Panc1 (cell line): ENCODE results near the gene BNIP2. TPM values are rescaled to one million over a fixed set of nuclear protein-coding genes. Genes with fewer than 3 reads are reported as not detected.

Experiments used
- ATAC-seq: fragments of 200-7000 bp; cut with Tn5 transposase; 2 replicates; pipeline ENCODE4 v1.9.1; 2020; ENCODE audit warnings: mild to moderate bottlenecking, moderate library complexity
- BruUV-seq: library from RNA; stranded (reverse); fragments of 400-500 nt; replicated peaks from 2 replicates; lab custom pipeline; 2021; lab: Mats Ljungman, UMichigan
- CTCF ChIA-PET: fragments of 300-600 bp; sonication (Branson Sonifier 250); formaldehyde crosslinking; loops from one replicate; lab custom pipeline; 2022; ENCODE audit warnings: antibody characterized with exemption; lab: Charles Lee
- POLR2A ChIA-PET: fragments of 300-600 bp; sonication (Branson Sonifier 250); formaldehyde crosslinking; loops from one replicate; lab custom pipeline; 2022; ENCODE audit warnings: antibody characterized with exemption; lab: Charles Lee
- DNase-seq: peaks from one replicate; pipeline ENCODE4 v3.0.0-alpha.2; 2010; ENCODE audit warnings: low read depth, low spot score
- H3K27ac ChIP-seq: 2 replicates; pipeline ENCODE4 v1.5.1; 2011; ENCODE audit warnings: mild to moderate bottlenecking, low read length, inconsistent platforms
- H3K27me3 ChIP-seq: fragments of 200-500 bp; sonication (Bioruptor generic); 2 replicates; pipeline ENCODE4 v1.6.0; 2014; ENCODE audit warnings: low read length, inconsistent platforms; ENCODE audit not compliant: control insufficient read depth, insufficient read depth
- H3K36me3 ChIP-seq: fragments of 200-500 bp; sonication (Bioruptor generic); 2 replicates; pipeline ENCODE4 v1.5.1; 2014; ENCODE audit warnings: inconsistent platforms, mild to moderate bottlenecking, low read length, moderate library complexity; ENCODE audit not compliant: control insufficient read depth, insufficient read depth
- H3K4me1 ChIP-seq: 2 replicates; pipeline ENCODE4 v1.5.1; 2011; ENCODE audit warnings: inconsistent platforms, mild to moderate bottlenecking, low read length, moderate library complexity; ENCODE audit not compliant: control insufficient read depth, insufficient read depth
- H3K4me3 ChIP-seq, 2 experiments: 2 replicates each; pipeline ENCODE4 v1.5.1; 2011 to 2012; ENCODE audit warnings: low read depth in 2 of 2, low read length in 2 of 2, mild to moderate bottlenecking in 2 of 2, inconsistent platforms in 1 of 2, moderate library complexity in 1 of 2
- H3K9me3 ChIP-seq: fragments of 200-500 bp; sonication (Bioruptor generic); 2 replicates; pipeline ENCODE4 v1.5.1; 2014; ENCODE audit warnings: low read depth, mild to moderate bottlenecking, inconsistent platforms, low read length, moderate library complexity; ENCODE audit not compliant: control insufficient read depth, insufficient read depth
- POLR2AphosphoS5 ChIP-seq: IDR thresholded peaks from 2 replicates; pipeline ENCODE4 v1.6.1; 2012; ENCODE audit warnings: mild to moderate bottlenecking, low read depth, low read length, moderate library complexity
- SIN3A ChIP-seq: IDR thresholded peaks from 2 replicates; pipeline ENCODE4 v1.6.1; 2012; ENCODE audit warnings: low read depth, mild to moderate bottlenecking, low read length, moderate library complexity, borderline replicate concordance; ENCODE audit not compliant: insufficient read depth
- TCF7L2 ChIP-seq: IDR thresholded peaks from 2 replicates; pipeline ENCODE4 v1.6.1; 2011; ENCODE audit warnings: mild to moderate bottlenecking, low read depth, low read length, inconsistent platforms
- in situ Hi-C: cut with HindIII; loops from 2 replicates; pipeline ENCODE4 v1.10.0; 2016; ENCODE audit warnings: low sequenced_read_pairs, low pct_unique_long_range_greater_than_20kb
- intact Hi-C: fragments of 100-400 bp; cut with micrococcal nuclease; formaldehyde crosslinking; loops from one replicate; pipeline ENCODE4 v1.10.0; 2022; ENCODE audit not compliant: unreplicated experiment
- total RNA-seq: library from RNA; stranded (reverse); gene quantifications from one replicate; pipeline ENCODE4 v1.2.1, GENCODE V29; 2021; ENCODE audit not compliant: unreplicated experiment
- TF ChIP-seq, protein P1 (sequence below), 2 experiments: IDR thresholded peaks; 2 replicates each; pipeline ENCODE4 v1.6.1; 2011 to 2012; ENCODE audit warnings: low read depth in 2 of 2, control low read depth in 1 of 2, low read length in 1 of 2, mild to moderate bottlenecking in 1 of 2, moderate library complexity in 1 of 2; ENCODE audit not compliant: insufficient read depth in 1 of 2
- TF ChIP-seq, protein P2 (sequence below): fragments of 450-650 bp; IDR thresholded peaks from 2 replicates; pipeline ENCODE4 v1.5.1; 2017; ENCODE audit warnings: mild to moderate bottlenecking

The BNIP2 gene
- total RNA-seq, 1 experiment from 2014 or later, result 70.7 TPM

DNA sequence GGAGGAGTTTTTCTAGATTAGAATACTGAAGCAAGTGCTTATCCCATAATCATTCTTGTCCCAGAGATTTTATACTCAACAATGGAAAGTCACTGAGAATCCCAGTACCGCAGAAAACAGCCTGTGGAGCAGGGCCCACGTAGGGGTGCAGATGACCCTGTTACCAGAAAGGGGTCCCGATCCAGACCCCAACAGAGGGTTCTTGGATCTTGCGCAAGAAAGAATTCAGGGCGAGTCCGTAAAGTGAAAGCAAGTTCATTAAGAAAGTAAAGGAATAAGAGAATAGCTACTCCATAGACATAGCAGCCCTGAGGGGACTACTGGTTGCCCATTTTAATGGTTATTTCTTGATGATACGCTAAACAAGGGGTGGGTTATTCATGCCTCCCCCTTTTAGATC is 75.0 kb downstream of the BNIP2 start:
- ChIA-PET CTCF (no interaction called here), POLR2A (no interaction called here)
- Histone ChIP-seq H3K9me3 (no peaks in the 10 kb centered on the region), H3K27ac (no peak overlapping the region), H3K4me3 (no peak overlapping the region), H3K4me1 (no peaks in the 10 kb centered on the region), H3K36me3 (no peaks in the 10 kb centered on the region), H3K27me3 (peaks cover 14% of the 10 kb centered on the region)
- intact Hi-C loops (no loop called here), in situ Hi-C loops (no loop called here)
- BruUV-seq, result no TSS peak
- ATAC-seq (no peak), DNase-seq (no peak)
- TF ChIP-seq SIN3A (no peak), POLR2AphosphoS5 (no peak), TCF7L2 (no peak)
- TF ChIP-seq, protein P1, sequence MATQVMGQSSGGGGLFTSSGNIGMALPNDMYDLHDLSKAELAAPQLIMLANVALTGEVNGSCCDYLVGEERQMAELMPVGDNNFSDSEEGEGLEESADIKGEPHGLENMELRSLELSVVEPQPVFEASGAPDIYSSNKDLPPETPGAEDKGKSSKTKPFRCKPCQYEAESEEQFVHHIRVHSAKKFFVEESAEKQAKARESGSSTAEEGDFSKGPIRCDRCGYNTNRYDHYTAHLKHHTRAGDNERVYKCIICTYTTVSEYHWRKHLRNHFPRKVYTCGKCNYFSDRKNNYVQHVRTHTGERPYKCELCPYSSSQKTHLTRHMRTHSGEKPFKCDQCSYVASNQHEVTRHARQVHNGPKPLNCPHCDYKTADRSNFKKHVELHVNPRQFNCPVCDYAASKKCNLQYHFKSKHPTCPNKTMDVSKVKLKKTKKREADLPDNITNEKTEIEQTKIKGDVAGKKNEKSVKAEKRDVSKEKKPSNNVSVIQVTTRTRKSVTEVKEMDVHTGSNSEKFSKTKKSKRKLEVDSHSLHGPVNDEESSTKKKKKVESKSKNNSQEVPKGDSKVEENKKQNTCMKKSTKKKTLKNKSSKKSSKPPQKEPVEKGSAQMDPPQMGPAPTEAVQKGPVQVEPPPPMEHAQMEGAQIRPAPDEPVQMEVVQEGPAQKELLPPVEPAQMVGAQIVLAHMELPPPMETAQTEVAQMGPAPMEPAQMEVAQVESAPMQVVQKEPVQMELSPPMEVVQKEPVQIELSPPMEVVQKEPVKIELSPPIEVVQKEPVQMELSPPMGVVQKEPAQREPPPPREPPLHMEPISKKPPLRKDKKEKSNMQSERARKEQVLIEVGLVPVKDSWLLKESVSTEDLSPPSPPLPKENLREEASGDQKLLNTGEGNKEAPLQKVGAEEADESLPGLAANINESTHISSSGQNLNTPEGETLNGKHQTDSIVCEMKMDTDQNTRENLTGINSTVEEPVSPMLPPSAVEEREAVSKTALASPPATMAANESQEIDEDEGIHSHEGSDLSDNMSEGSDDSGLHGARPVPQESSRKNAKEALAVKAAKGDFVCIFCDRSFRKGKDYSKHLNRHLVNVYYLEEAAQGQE (IDR thresholded peaks at IDR 0.05; ENCODE audit: insufficient read depth in 1 of 2, low read depth in 2 of 2, low read length in 1 of 2), result no peak
- TF ChIP-seq, protein P2, sequence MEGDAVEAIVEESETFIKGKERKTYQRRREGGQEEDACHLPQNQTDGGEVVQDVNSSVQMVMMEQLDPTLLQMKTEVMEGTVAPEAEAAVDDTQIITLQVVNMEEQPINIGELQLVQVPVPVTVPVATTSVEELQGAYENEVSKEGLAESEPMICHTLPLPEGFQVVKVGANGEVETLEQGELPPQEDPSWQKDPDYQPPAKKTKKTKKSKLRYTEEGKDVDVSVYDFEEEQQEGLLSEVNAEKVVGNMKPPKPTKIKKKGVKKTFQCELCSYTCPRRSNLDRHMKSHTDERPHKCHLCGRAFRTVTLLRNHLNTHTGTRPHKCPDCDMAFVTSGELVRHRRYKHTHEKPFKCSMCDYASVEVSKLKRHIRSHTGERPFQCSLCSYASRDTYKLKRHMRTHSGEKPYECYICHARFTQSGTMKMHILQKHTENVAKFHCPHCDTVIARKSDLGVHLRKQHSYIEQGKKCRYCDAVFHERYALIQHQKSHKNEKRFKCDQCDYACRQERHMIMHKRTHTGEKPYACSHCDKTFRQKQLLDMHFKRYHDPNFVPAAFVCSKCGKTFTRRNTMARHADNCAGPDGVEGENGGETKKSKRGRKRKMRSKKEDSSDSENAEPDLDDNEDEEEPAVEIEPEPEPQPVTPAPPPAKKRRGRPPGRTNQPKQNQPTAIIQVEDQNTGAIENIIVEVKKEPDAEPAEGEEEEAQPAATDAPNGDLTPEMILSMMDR, result no peak

DNA sequence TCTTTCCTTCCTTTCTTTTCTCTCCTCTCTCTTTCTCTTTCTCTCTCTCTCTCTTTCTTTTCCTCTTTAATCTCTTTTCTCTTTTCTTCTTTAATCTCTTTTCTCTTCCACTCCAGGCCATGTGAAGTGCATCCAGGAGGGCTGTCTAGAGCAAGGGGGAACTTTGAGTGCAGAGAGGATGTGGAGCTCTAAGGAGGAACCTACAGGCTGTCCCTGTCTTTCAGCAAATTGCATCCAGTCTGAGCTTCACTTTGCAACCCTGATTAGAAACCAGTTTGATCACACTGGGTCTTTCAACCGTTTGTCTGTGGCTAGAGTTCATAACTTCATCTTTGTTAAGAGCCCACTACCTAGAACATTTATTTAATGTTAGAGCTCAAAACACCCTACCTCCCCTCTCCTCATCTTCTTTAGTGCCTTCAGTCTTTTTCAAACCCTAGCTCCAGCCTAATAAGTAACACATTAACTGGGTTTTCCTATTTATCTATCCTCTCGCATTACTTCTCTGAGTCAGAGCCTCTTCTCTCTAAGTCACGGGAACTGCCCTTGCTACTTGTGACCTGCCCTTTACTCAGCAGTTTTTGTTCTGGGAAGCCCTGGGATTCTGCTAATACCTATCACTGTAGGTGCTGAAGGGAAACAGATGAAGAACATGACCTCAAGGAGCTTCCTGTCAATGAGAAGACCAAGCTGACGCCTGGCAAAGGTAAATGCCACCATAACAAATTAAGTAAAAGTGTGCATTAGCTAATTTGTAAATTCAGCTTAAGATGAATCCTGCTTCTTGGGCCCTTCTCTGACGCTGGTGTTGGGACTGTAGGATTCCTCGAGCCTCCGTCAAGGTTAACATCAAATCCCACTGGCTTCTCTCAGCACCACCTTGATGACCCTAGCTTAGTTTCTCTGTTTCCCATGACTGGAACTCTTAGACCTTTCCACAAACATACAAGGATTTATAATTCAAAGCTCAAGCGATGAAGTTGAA is 77.6 kb downstream of the BNIP2 start, which contains the start of gene GCNT3:
GCNT3 (plus strand) TSS at position 508 of the 985 bp plus-strand sequence. CDS start 6,456 bp downstream, outside the sequence.
- TF ChIP-seq POLR2AphosphoS5 (no peak), SIN3A (no peak), TCF7L2 (no peak)
- Histone ChIP-seq H3K9me3 (no peaks in the 10 kb centered on the region), H3K36me3 (no peaks in the 10 kb centered on the region), H3K27me3 (peaks cover 3% of the 10 kb centered on the region; the same call in 1 of the 2 replicates), H3K4me3 (no peak within 1 kb of the TSS), H3K27ac (no peak within 1 kb of the TSS), H3K4me1 (no peaks in the 10 kb centered on the region)
- POLR2A ChIA-PET, result interaction anchor here (0.6 kb wide), 2 partner anchors 34 to 1919 kb away, joined by 3 to 5 read pairs; no protein-coding TSS in a partner anchor
- no TSS peak for BruUV-seq
- intact Hi-C loops (no loop called here), in situ Hi-C loops (no loop called here)
- ATAC-seq (no peak), DNase-seq (no peak)
- CTCF ChIA-PET, result no interaction called here
